Neural cell (in vitro differentiated cells): ENCODE results near the gene NPW.
A peak's percentile ranks its signal among the peaks of the same experiment; 100 is the strongest.

Experiments used
- EZH2 ChIP-seq: fragments of 200-600, 300-800 bp; shearing (Covaris generic), sonication (generic); IDR thresholded peaks from 2 replicates; pipeline ENCODE4 v1.6.1; 2014; ENCODE audit warnings: antibody characterized with exemption, low read length, borderline replicate concordance, mild to moderate bottlenecking; ENCODE audit not compliant: insufficient read depth, poor library complexity, severe bottlenecking
- POLR2AphosphoS5 ChIP-seq: IDR thresholded peaks from 2 replicates; pipeline ENCODE4 v1.6.1; 2012
- SMC3 ChIP-seq: fragments of 450-650 bp; conservative IDR thresholded peaks from 2 replicates; pipeline ENCODE4 v1.6.1; 2014; ENCODE audit warnings: antibody characterized with exemption, mild to moderate bottlenecking, moderate library complexity; ENCODE audit not compliant: poor library complexity
- TAF1 ChIP-seq: IDR thresholded peaks from 2 replicates; pipeline ENCODE4 v1.6.1; 2012; ENCODE audit warnings: low read depth
- TF ChIP-seq, protein P1 (sequence below): fragments of 450-650 bp; IDR thresholded peaks from 2 replicates; pipeline ENCODE4 v1.5.1; 2014; ENCODE audit warnings: antibody characterized with exemption, mild to moderate bottlenecking, moderate library complexity; ENCODE audit not compliant: poor library complexity, severe bottlenecking
- TF ChIP-seq, protein P2 (sequence below): IDR thresholded peaks from 2 replicates; pipeline ENCODE4 v1.6.1; 2012; ENCODE audit warnings: borderline replicate concordance

DNA sequence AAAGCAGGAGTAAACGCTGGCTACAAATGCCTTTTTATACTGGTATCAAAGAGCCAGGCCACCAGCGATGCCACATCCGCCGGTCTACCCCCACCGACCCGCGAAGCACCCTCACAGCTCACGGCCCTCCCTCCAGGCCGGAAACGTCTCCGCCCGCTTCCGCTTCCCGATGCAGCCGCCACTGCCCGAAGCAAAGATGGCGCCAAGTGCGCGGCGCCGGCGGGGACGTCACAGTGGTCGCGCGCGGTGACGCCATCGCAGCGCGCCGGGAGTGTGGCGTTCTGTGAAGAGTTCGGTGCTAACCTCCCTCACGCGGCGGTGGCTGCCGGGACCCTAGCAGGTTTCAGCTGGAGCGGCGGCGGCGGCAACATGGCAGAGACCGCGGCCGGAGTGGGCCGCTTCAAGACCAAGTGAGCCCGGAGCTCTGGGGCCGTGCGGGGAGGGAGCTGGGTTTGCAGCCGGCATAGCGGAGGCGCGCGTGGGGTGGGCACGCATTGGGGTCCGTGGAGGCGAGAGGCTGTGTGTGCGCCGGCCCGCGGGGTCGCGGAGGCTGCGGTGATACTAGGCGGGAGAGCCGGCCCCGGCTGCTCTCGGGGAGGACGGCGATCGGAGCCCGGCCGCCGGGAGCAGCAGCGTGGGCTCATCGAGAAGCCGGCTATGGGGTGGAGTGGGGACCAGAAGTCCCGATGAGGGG is 47.6 kb upstream of the NPW start, which contains the start of gene TBL3:
- TF ChIP-seq, protein P1, sequence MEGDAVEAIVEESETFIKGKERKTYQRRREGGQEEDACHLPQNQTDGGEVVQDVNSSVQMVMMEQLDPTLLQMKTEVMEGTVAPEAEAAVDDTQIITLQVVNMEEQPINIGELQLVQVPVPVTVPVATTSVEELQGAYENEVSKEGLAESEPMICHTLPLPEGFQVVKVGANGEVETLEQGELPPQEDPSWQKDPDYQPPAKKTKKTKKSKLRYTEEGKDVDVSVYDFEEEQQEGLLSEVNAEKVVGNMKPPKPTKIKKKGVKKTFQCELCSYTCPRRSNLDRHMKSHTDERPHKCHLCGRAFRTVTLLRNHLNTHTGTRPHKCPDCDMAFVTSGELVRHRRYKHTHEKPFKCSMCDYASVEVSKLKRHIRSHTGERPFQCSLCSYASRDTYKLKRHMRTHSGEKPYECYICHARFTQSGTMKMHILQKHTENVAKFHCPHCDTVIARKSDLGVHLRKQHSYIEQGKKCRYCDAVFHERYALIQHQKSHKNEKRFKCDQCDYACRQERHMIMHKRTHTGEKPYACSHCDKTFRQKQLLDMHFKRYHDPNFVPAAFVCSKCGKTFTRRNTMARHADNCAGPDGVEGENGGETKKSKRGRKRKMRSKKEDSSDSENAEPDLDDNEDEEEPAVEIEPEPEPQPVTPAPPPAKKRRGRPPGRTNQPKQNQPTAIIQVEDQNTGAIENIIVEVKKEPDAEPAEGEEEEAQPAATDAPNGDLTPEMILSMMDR: no peak
- TF ChIP-seq EZH2 (no peak), POLR2AphosphoS5 (peak; percentile 99), TAF1 (peak; percentile 88), SMC3 (peak; percentile 32)
- TF ChIP-seq, protein P2, sequence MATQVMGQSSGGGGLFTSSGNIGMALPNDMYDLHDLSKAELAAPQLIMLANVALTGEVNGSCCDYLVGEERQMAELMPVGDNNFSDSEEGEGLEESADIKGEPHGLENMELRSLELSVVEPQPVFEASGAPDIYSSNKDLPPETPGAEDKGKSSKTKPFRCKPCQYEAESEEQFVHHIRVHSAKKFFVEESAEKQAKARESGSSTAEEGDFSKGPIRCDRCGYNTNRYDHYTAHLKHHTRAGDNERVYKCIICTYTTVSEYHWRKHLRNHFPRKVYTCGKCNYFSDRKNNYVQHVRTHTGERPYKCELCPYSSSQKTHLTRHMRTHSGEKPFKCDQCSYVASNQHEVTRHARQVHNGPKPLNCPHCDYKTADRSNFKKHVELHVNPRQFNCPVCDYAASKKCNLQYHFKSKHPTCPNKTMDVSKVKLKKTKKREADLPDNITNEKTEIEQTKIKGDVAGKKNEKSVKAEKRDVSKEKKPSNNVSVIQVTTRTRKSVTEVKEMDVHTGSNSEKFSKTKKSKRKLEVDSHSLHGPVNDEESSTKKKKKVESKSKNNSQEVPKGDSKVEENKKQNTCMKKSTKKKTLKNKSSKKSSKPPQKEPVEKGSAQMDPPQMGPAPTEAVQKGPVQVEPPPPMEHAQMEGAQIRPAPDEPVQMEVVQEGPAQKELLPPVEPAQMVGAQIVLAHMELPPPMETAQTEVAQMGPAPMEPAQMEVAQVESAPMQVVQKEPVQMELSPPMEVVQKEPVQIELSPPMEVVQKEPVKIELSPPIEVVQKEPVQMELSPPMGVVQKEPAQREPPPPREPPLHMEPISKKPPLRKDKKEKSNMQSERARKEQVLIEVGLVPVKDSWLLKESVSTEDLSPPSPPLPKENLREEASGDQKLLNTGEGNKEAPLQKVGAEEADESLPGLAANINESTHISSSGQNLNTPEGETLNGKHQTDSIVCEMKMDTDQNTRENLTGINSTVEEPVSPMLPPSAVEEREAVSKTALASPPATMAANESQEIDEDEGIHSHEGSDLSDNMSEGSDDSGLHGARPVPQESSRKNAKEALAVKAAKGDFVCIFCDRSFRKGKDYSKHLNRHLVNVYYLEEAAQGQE: no peak
